Mucosa of gallbladder (tissue), 1 donor: ENCODE results near the gene LONRF2. TPM values are rescaled to one million over a fixed set of nuclear protein-coding genes. Genes with fewer than 3 reads are reported as not detected.

Experiments used
- DNase-seq: peaks from one replicate; pipeline ENCODE4 v3.0.0-alpha.2; 2020; ENCODE audit warnings: low spot score
- total RNA-seq: library from RNA; stranded (reverse); gene quantifications from one replicate; pipeline ENCODE4 v1.2.1, GENCODE V29; 2021
- donor health status: DM: no; HTN: no; CAD: no.

The LONRF2 gene
- total RNA-seq, 1 donor from 2014 or later = 11.2 TPM

DNA sequence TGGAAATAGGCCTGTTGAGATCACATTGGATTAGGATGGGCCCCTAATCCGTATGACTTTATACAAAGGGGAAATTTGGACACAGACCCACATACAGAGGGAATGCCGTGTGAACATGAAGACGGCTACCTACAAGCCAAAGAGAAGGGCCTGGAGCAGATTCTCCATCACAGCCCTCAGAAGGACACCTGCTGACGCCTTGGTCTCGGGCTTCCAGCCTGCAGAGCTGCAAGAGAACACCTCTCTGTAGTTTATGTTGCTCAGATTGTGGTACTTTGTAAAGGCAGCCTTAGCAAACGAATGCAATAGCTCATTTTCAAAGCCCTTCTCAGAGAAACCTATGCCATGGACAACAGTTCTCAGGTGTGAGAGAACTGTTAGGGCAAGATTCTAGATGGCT, 86.1 kb downstream of the LONRF2 start:
- no peak for DNase-seq

DNA sequence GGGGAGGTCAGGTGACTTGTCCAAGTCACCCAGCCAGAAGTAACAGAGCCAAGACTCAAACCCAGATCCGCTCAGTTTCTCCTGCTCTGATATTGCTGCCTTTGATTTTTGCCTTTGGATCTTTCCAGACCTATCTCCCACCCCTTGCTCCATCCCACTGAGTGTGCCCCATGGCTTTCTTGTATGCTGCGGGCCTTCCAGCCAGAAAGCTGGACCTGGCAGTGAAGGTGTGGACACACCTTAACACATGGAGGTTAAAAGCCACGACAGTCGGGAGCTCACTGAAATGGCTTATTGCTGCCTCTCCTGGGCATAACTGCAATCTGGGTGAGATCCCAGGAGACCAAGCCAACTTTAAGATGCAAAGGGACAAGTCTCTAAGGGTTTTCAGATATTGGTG, 86.7 kb downstream of the LONRF2 start:
- DNase-seq = no peak

DNA sequence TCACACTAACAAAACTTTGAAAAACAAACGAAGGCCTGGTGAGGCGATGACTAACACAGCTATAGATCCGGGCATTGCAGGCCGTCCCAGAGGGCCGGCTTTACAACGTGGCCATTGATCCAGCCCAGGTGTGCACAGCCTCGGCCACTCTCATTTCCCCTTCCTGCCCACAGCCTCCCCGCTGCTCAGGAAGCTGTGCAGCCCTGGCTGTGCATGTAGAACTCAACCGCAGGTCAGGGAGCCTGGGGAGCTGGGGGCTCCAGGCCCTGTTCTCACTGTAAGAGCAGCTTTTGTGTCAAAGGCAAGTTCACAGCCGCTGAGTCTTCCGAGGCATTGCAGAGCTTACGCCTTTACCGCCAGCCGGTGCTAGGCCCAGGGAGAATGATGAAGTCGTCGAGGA, 87.2 kb downstream of the LONRF2 start:
- no peak for DNase-seq

DNA sequence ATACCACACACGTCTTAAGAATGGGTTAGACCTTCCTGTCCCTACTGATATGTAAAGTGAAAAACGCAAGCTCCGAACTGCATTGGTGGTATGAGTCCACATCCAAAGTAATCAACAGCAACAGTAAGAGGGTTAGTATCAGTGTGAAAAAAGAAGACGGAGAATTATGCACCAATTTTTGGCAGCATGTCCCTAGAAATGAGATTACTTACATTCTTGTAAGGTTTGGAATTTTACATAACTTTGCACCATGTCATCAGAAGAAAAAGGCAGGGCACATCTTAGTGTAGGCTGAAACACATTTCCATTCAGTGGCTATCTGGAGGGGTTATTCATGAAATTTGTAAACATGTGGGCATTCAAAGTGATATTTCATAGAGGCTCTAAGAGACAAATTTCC, 88.2 kb downstream of the LONRF2 start:
- DNase-seq = no peak

DNA sequence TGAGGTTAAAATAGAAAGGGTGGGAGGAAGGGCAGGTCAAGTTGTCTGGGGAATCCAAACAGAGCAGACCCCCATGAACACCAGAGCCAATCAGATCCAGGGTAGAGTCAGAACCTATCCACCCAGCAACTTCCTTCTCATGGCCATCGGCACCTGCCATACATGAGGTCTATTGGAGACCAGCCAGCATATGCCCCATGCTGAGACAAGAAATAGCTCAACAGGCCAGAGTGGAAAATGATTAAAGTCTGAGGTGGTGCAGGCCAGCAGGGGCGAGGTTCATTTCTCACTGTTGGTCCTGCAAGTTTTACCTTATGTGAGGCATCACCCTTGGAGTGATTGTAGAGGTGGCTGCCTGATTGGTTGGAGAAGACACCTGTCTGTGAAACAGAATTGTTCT, 89.2 kb downstream of the LONRF2 start:
- no peak for DNase-seq

DNA sequence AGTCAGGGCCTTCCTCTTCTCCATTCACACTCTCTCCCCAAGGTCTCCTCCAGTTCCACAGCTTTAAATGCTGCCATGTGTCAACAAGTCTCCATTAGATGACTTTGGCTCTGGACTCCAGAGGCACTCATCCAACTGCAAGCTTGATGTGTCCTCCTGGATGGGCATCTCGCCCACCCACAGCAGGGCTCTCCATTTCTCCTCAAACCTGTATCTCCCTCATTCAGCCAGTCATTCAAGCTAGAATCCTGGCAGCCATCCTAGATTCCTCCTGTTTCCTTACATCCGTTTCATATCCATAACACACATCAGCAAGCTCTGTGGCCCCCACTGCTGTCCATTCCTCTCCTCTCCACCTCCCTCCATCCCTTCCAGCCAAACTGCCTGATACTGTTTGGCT, 91.5 kb downstream of the LONRF2 start:
- no peak for DNase-seq

DNA sequence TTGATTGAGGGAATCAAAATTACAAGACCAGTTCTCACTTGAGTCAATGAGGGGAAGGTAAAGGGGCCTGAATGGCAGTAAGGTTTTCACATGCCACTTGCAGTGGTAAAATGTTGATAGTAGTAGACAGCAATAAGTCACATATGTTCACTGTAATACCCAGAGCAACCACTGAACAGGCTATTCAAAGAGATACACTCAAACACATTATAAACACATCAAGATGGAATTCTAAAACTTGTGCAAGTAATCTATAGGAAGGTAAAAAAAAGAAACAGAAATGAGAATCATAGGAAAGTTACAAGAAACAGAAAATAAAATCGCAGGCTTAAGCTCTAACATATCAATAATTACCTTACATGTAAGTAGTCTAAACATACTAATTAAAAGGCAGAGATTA, 93.3 kb downstream of the LONRF2 start:
- no peak for DNase-seq

DNA sequence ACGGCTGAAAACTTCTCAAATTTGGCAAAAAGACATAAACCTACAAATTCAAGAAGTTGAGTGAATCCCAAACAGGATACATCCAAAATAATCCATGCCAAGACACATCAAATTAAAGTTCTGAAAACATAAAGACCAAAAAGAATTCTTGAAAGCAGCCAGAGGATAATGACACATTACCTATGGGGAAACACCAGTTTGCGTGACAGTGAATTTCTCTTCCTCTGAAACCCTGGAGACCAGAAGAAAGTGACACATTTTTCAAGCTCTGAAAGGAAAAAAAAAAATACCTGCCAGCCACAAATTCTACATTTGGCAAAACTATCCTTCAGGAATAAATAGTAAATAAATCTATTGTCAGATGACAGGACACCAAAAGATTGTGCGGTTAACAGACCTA, 93.9 kb downstream of the LONRF2 start:
- no peak for DNase-seq

DNA sequence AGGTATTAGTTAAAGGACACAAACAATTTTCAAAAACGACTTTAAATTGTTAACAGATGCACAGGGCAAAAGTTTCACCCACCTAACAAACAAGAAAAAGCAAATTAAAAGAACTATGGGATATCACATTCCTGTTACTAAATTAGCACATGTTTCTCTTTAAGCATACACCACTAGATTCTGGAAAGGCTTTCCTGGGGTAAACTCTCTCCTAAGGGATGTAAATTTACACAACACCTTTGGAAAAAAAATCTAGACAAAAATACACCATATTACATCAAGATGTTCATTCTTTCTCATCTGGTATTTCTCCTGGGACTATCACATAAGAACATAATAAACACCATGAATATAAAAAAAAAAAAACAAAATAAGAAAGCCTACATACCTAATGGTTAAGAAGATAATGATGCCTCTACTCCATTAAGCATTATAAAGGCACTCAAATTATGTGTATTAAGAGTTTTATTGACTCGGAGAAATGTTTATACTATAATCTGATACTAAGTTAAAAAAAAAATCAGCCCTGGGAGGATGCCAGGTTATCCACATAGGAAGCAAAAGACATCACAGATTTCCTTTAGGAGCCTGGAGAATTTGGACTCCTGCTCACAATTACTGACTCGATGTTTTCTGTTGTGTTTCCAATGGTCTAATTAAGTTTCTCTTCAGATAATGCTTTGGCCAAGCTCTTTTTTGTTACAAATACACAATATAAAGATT, 97.2 kb downstream of the LONRF2 start:
- no peak for DNase-seq

DNA sequence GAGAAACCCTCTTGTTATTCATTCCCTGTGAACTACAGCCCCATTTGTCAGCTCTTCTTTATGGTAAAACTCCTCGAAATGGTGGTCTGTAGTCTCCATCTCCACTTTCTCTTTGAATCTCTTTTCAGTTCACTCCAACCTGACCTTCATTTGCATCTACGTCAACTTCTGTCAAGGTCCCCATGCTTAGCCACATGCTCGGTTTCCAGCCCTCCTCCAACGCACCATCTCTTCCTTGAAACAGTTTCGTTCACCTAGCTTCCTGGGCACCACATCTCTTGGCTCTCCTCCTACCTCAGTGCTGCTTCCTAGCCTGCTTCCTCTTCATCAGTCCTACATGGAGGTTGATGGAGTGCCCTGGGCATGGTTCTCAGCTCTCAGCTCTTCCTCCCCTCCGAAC, 98.8 kb downstream of the LONRF2 start:
- no peak for DNase-seq

Other genes starting within 250 kb of the LONRF2 start
- 9.1 TPM for gene AFF3, start 179.9 kb downstream of the LONRF2 start, total RNA-seq
- gene CHST10, start 95.2 kb upstream of the LONRF2 start, total RNA-seq = 5.7 TPM
- gene NMS, start 148.0 kb upstream of the LONRF2 start, total RNA-seq = not detected
- gene PDCL3, start 240.5 kb upstream of the LONRF2 start, total RNA-seq = 19.7 TPM